Psoas muscle (tissue), 8 donors: ENCODE measurements around the gene USP54. TPM values are rescaled to one million over a fixed set of nuclear protein-coding genes. Genes with fewer than 3 reads are reported as not detected.

Source experiments
- ATAC-seq, 4 donors: fragments of 200-7000 bp; cut with Tn5 transposase; one replicate each; pipeline ENCODE4 v1.9.1; 2020; ENCODE audit warnings: moderate library complexity in 3 of 4, mild to moderate bottlenecking in 2 of 4
- DNase-seq, 2 donors: peaks; one replicate each; pipeline ENCODE4 v3.0.0-alpha.2; 2020
- H3K27ac ChIP-seq: fragments of 200-600 bp; one replicate; pipeline ENCODE4 v1.8.0; 2022
- H3K27me3 ChIP-seq, 3 donors: fragments of 200-600 bp in 1 of 3; one replicate each; pipeline versions ENCODE4 v1.6.1 to v1.8.0; 2013 to 2022; ENCODE audit warnings: low read length in 2 of 3, mild to moderate bottlenecking in 2 of 3, moderate library complexity in 1 of 3; ENCODE audit not compliant: insufficient read depth in 3 of 3
- H3K36me3 ChIP-seq, 2 donors: fragments of 200-600 bp in 1 of 2; one replicate each; pipeline versions ENCODE4 v1.6.1 to v1.8.0; 2013 to 2022; ENCODE audit warnings: low read depth in 1 of 2, mild to moderate bottlenecking in 1 of 2, moderate library complexity in 1 of 2; ENCODE audit not compliant: insufficient read depth in 1 of 2
- H3K4me1 ChIP-seq: fragments of 200-600 bp; one replicate; pipeline ENCODE4 v1.8.0; 2022
- H3K4me3 ChIP-seq: fragments of 200-600 bp; one replicate; pipeline ENCODE4 v1.8.0; 2022; ENCODE audit warnings: mild to moderate bottlenecking
- H3K9me3 ChIP-seq: fragments of 200-600 bp; one replicate; pipeline ENCODE4 v1.8.0; 2022
- WGBS, 3 donors: extraction: QIAGEN DNeasy Blood & Tissue Kit; methylation state at CpG; one replicate each; pipeline versions ENCODE4 v1.1.6 to v1.1.7; 2013; 5-methylcytosine and 5-hydroxymethylcytosine counted together
- intact Hi-C, 2 donors: fragments of 100-400 bp; cut with DNase I; formaldehyde crosslinking; loops; one replicate each; pipeline versions ENCODE4 v1.11.0 to v1.14.2; 2022
- polyA plus RNA-seq, 3 donors: library from polyadenylated mRNA; stranded (reverse); fragments of 200-250 nt; gene quantifications; one replicate each; pipeline ENCODE4 v1.2.3, GENCODE V29; 2013
- total RNA-seq, 4 donors: library from RNA; stranded (reverse); fragmentation: NEBNext Ultra II Directional in 2 of 4; extraction: Animal tissue kit (Norgen Biotek cat#: 25700) in 2 of 4; gene quantifications; one replicate each; pipeline versions ENCODE4 v1.2.1 to v1.2.4, GENCODE V29; 2021 to 2023
- TF ChIP-seq, protein P1 (sequence below): fragments of 200-600 bp; IDR thresholded peaks from one replicate; pipeline ENCODE4 v1.8.0; 2022; ENCODE audit warnings: antibody characterized with exemption
- donor health status: healthy with polysubstance abuse.
- donor health status: DM: no; HTN: no; CAD: no; lungs with moderate emphysema.
- donor health status: Bipolar disorder and iron deficiency.
- donor health status: healthy.
- donor health status: DM: yes; HTN: yes; CAD: no.
- donor health status: DM: no; HTN: no; CAD: no.
- donor health status: DM: no; HTN: no; CAD: no.
- donor health status: DM: yes; HTN: yes; CAD: no.

USP54 gene
- total and polyA plus RNA-seq, 7 donors: 32.6 to 216 (median 65.9) TPM

GRCh38 chr10:73559590-73559989, 31.6 kb downstream of the USP54 start:
- H3K4me1 ChIP-seq: peaks cover 29% of the 10 kb centered on the region
- H3K9me3 ChIP-seq: no peaks in the 10 kb centered on the region
- ATAC-seq: peak in 2 of 4 donors; percentile 21 to 25
- no peak for DNase-seq
- H3K36me3 ChIP-seq: peaks cover 0 to 47% of the 10 kb centered on the region in 2 donors
- peak overlapping the region; percentile 88 for H3K27ac ChIP-seq
- no peaks in the 10 kb centered on the region for H3K27me3 ChIP-seq
- H3K4me3 ChIP-seq: no peak overlapping the region
- TF ChIP-seq, protein P1, sequence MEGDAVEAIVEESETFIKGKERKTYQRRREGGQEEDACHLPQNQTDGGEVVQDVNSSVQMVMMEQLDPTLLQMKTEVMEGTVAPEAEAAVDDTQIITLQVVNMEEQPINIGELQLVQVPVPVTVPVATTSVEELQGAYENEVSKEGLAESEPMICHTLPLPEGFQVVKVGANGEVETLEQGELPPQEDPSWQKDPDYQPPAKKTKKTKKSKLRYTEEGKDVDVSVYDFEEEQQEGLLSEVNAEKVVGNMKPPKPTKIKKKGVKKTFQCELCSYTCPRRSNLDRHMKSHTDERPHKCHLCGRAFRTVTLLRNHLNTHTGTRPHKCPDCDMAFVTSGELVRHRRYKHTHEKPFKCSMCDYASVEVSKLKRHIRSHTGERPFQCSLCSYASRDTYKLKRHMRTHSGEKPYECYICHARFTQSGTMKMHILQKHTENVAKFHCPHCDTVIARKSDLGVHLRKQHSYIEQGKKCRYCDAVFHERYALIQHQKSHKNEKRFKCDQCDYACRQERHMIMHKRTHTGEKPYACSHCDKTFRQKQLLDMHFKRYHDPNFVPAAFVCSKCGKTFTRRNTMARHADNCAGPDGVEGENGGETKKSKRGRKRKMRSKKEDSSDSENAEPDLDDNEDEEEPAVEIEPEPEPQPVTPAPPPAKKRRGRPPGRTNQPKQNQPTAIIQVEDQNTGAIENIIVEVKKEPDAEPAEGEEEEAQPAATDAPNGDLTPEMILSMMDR: no peak
- intact Hi-C loops: no loop called here
- 78 to 88% (median 82%) methylated on average over 6 of the region's 6 CpGs for WGBS, 3 donors

DNA sequence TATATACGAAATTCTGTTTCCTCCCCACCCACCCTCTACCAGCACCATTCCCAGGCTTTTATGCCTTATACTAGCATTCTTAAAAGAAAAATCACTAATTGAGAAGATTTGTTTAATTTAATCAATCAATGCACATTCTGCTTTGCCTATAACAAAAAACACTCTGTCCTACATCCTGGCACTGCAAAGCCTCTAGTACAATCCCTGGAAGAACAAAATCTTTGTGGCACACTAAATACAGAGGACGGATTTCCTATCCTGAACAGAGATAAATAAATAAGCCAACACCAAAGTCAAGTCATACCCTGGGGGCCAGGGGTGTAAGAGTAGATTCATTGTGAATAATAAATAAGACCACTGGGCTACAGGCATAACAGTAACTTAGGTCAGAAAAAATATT, 34.3 kb downstream of the USP54 start:
- DNase-seq: no peak
- H3K4me1 ChIP-seq: peaks cover 46% of the 10 kb centered on the region

GRCh38 chr10:73554721-73555120, 36.4 kb downstream of the USP54 start:
- intact Hi-C loops: loop anchor here in 1 of 2 donors (5.0 kb wide), 1 partner anchor 88 kb away; the partner anchor contains the start of gene MYOZ1
- H3K27ac ChIP-seq: peak overlapping the region; percentile 88

More for the DNA sequence above, 34.3 kb downstream of the USP54 start:
- Histone ChIP-seq H3K27me3 (no peaks in the 10 kb centered on the region), H3K36me3 (peaks cover 0 to 19% of the 10 kb centered on the region in 2 donors), H3K4me3 (no peak overlapping the region), H3K27ac (peak overlapping the region; percentile 88), H3K9me3 (no peaks in the 10 kb centered on the region)
- TF ChIP-seq, protein P1: no peak
- WGBS, 3 donors: 73 to 86% (median 83%) methylated on average over 2 of the region's 2 CpGs
- no peak for ATAC-seq
- intact Hi-C loops: no loop called here

GRCh38 chr10:73553761-73554160, 37.4 kb downstream of the USP54 start:
- Histone ChIP-seq H3K36me3 (peaks cover 0 to 6% of the 10 kb centered on the region in 2 donors), H3K27me3 (no peaks in the 10 kb centered on the region), H3K27ac (peak overlapping the region; percentile 88), H3K4me1 (peaks cover 67% of the 10 kb centered on the region), H3K9me3 (no peaks in the 10 kb centered on the region), H3K4me3 (peak overlapping the region; percentile 54)
- peak in 1 of 4 donors; percentile 2 for ATAC-seq
- WGBS, 3 donors: 10 to 16% (median 15%) methylated on average over 2 of the region's 2 CpGs
- TF ChIP-seq, protein P1: no peak
- intact Hi-C loops: loop anchor here in 1 of 2 donors (5.0 kb wide), 1 partner anchor 89 kb away; the partner anchor contains the start of gene MYOZ1
- DNase-seq: no peak

More at GRCh38 chr10:73554721-73555120, 36.4 kb downstream of the USP54 start:
- H3K4me3 ChIP-seq: peak overlapping the region; percentile 54
- H3K9me3 ChIP-seq: no peaks in the 10 kb centered on the region
- DNase-seq: no peak
- TF ChIP-seq, protein P1: no peak
- no peaks in the 10 kb centered on the region for H3K27me3 ChIP-seq
- ATAC-seq: peak in 2 of 4 donors; percentile 5 to 13
- peaks cover 64% of the 10 kb centered on the region for H3K4me1 ChIP-seq
- peaks cover 0 to 11% of the 10 kb centered on the region in 2 donors for H3K36me3 ChIP-seq
